ENCODE data around the gene FAM174B. TPM values are rescaled to one million over a fixed set of nuclear protein-coding genes. Genes with fewer than 3 reads are reported as not detected.
A peak's percentile ranks its signal among the peaks of the same experiment; 100 is the strongest.

The FAM174B gene
- total RNA-seq, 1 donor from 2014 or later, result 18.9 TPM

DNA sequence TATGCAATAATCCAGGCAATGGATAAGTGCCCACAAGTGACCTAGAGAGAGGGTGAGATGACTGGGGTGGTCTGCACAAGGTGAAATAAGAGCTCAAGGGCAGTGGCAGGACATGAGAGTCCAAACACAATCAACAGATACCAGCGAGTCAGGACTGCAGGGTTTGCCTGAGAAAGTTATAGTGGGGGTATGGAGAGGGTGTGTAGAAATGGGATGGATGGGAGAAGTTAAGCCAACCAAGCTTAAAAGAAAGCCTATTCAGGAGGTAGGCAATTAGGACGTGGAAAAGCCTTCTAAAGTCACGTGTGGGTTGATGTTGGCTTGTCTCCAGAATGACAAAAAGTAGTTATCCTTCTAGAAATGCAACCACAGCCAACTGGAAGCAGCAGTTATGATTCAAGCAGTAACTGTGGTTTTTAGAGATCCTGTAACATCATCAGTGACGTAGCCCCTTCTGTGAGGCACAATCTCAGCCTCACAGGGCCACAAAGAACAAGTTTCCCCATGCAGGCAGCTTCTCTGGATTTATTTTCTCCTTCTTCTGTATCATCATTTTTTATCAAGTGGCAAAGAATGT, 56.1 kb downstream of the FAM174B start:
- TF ChIP-seq, protein P1, sequence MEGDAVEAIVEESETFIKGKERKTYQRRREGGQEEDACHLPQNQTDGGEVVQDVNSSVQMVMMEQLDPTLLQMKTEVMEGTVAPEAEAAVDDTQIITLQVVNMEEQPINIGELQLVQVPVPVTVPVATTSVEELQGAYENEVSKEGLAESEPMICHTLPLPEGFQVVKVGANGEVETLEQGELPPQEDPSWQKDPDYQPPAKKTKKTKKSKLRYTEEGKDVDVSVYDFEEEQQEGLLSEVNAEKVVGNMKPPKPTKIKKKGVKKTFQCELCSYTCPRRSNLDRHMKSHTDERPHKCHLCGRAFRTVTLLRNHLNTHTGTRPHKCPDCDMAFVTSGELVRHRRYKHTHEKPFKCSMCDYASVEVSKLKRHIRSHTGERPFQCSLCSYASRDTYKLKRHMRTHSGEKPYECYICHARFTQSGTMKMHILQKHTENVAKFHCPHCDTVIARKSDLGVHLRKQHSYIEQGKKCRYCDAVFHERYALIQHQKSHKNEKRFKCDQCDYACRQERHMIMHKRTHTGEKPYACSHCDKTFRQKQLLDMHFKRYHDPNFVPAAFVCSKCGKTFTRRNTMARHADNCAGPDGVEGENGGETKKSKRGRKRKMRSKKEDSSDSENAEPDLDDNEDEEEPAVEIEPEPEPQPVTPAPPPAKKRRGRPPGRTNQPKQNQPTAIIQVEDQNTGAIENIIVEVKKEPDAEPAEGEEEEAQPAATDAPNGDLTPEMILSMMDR (IDR thresholded peaks at IDR 0.05; ENCODE audit: insufficient read depth, low read length, poor library complexity, severe bottlenecking), result no peak
- Histone ChIP-seq H3K27me3 (ENCODE audit: control insufficient read depth, insufficient read depth, low read length) (peaks cover 11% of the 10 kb centered on the region), H3K36me3 (ENCODE audit: control insufficient read depth, insufficient read depth, low read length) (no peaks in the 10 kb centered on the region), H3K4me3 (ENCODE audit: low read depth, low read length) (no peak overlapping the region)
- no peak for DNase-seq (ENCODE audit: low read depth)

DNA sequence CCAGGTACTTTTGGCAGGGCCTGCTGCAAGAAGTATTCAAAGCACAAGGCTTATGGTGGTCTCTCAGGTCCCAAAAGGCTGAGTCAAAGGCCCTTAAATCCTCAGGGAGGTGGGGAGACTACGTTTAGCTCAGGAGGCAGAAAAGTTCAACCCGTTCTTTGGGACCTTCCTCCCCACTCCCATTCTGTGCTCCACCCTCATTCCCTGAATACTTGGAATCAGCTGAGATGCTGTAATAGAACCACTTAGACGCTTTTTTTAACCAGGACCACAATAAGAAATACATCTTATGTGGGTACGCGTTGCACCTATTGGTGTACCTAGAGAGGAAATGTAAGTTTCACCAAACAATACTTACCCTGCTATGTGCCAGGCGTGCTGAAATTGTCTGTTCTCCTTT, 58.0 kb downstream of the FAM174B start:
- TF ChIP-seq, protein P1 (IDR thresholded peaks at IDR 0.05; ENCODE audit: insufficient read depth, low read length, poor library complexity, severe bottlenecking), result no peak
- peaks cover 11% of the 10 kb centered on the region for H3K27me3 ChIP-seq (ENCODE audit: control insufficient read depth, insufficient read depth, low read length)
- DNase-seq (ENCODE audit: low read depth), result no peak
- no peak overlapping the region for H3K4me3 ChIP-seq (ENCODE audit: low read depth, low read length)
- no peaks in the 10 kb centered on the region for H3K36me3 ChIP-seq (ENCODE audit: control insufficient read depth, insufficient read depth, low read length)

DNA sequence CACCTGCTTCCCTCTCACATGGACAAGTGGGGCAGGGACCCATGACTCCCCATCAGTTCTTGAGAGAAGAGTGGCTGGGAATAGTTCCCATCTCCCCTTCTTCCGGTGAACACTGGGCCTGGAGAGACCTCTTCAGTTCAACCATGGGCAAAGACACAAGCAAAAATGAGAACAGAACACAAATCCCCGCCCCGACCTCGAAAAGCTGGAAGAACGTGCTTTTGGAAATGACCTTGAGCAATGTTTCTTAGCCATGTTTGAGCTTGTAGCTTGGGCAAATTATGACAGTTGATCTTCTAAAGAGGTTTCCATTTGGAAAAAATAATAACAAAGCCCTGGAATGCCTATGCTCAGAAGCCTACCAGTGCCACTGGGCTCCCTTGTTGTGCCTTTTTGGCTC, 59.0 kb downstream of the FAM174B start:
- no peak for DNase-seq (ENCODE audit: low read depth)
- TF ChIP-seq, protein P1 (IDR thresholded peaks at IDR 0.05; ENCODE audit: insufficient read depth, low read length, poor library complexity, severe bottlenecking), result no peak
- peaks cover 11% of the 10 kb centered on the region for H3K27me3 ChIP-seq (ENCODE audit: control insufficient read depth, insufficient read depth, low read length)
- H3K36me3 ChIP-seq (ENCODE audit: control insufficient read depth, insufficient read depth, low read length), result no peaks in the 10 kb centered on the region
- no peak overlapping the region for H3K4me3 ChIP-seq (ENCODE audit: low read depth, low read length)

DNA sequence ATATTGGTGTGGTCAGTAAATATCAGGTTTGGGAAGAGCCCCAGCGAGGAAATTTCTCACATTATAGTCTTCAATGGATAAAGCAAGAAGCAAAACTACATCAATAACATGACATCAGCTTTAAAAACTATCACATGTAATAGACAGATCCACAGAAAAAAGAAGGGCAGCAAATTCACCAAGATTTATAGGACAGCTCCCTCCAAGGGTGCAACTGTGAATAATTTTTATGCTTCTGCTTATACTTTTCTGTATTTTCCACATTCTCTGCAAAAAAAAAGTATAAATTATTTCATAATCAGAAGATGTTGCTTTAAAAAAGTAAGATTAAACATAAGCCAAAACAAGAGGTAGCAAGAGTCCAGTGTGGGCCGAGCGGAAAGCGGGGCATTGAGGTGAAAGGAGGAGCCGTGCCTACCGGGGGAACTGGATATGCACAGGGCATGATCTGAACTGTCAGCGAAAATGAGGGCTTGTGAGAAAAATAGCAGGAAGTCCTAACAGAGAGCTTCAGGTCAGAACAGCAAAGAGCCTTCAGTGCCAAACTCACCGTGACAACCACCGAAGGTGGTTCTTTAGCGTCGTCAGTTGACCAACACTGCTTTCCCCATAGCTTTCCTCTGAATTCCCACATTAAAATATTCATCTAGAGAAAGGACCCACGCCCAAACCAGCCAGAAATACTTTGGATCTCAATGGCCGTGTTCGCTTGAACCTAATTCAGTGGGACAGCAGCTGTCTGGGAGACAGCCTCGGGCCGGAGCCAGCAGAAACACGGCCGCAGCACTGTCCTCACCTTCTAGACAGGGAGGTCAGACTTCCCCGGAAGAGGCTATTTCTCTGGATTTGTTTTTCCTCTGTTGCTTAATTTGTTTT, 59.8 kb downstream of the FAM174B start:
- Histone ChIP-seq H3K4me3 (ENCODE audit: low read depth, low read length) (no peak overlapping the region), H3K27me3 (ENCODE audit: control insufficient read depth, insufficient read depth, low read length) (peaks cover 11% of the 10 kb centered on the region), H3K36me3 (ENCODE audit: control insufficient read depth, insufficient read depth, low read length) (no peaks in the 10 kb centered on the region)
- TF ChIP-seq, protein P1 (IDR thresholded peaks at IDR 0.05; ENCODE audit: insufficient read depth, low read length, poor library complexity, severe bottlenecking), result peak; percentile 2
- no peak for DNase-seq (ENCODE audit: low read depth)

DNA sequence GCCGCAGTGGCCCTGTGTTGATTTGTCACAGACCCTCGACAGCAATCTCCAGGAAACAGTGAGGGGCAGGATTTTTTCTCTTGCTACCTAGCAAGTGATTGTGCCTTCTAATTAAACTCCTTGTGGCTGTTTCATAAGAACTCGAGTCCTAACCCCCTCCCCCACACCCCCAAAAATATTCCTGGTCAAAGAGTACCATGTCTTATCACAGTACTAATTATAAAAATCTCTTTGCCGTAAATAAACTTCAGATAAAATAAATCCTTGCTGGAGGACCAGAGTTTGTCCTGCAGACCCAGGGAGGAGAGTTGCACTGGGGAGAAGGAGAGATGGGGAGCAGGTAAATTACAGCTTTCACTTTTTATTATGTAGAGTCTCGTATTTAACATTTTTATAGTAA, 64.3 kb downstream of the FAM174B start:
- peaks cover 6% of the 10 kb centered on the region for H3K27me3 ChIP-seq (ENCODE audit: control insufficient read depth, insufficient read depth, low read length)
- H3K36me3 ChIP-seq (ENCODE audit: control insufficient read depth, insufficient read depth, low read length), result no peaks in the 10 kb centered on the region
- no peak for DNase-seq (ENCODE audit: low read depth)
- no peak overlapping the region for H3K4me3 ChIP-seq (ENCODE audit: low read depth, low read length)
- TF ChIP-seq, protein P1 (IDR thresholded peaks at IDR 0.05; ENCODE audit: insufficient read depth, low read length, poor library complexity, severe bottlenecking), result no peak
